Hepatocyte (in vitro differentiated cells): ENCODE results near the gene ITPKB. TPM values are rescaled to one million over a fixed set of nuclear protein-coding genes. Genes with fewer than 3 reads are reported as not detected.

Experiments
- DNase-seq: peaks from one replicate; pipeline ENCODE4 v3.0.0-alpha.2; 2016; ENCODE audit warnings: low spot score
- H2AFZ ChIP-seq: fragments of 200-600 bp; sonication (generic); 2 replicates; pipeline ENCODE4 v1.6.0; 2016; ENCODE audit warnings: antibody characterized with exemption, mild to moderate bottlenecking
- H3K27ac ChIP-seq: fragments of 200-600 bp; sonication (generic); 2 replicates; pipeline ENCODE4 v1.5.1; 2016; ENCODE audit warnings: mild to moderate bottlenecking
- H3K27me3 ChIP-seq: fragments of 200-600 bp; sonication (generic); 2 replicates; pipeline ENCODE4 v1.6.1; 2016
- H3K36me3 ChIP-seq: fragments of 200-600 bp; sonication (generic); replicated peaks from 2 replicates; pipeline ENCODE4 v1.5.1; 2016; ENCODE audit warnings: low read depth; ENCODE audit not compliant: insufficient read depth
- H3K4me1 ChIP-seq: fragments of 200-600 bp; sonication (generic); 2 replicates; pipeline ENCODE4 v1.5.1; 2016; ENCODE audit warnings: mild to moderate bottlenecking, moderate library complexity; ENCODE audit not compliant: insufficient read depth
- H3K4me2 ChIP-seq: fragments of 200-600 bp; sonication (generic); 2 replicates; pipeline ENCODE4 v1.6.0; 2016
- H3K4me3 ChIP-seq: fragments of 200-600 bp; sonication (generic); 2 replicates; pipeline ENCODE4 v1.5.1; 2016; ENCODE audit warnings: mild to moderate bottlenecking
- H3K79me2 ChIP-seq: fragments of 200-600 bp; sonication (generic); 2 replicates; pipeline ENCODE4 v1.6.0; 2017; ENCODE audit warnings: mild to moderate bottlenecking
- H3K9me2 ChIP-seq: fragments of 200-600 bp; sonication (generic); replicated peaks from 2 replicates; pipeline ENCODE4 v1.6.0; 2017; ENCODE audit warnings: mild to moderate bottlenecking; ENCODE audit not compliant: insufficient read depth
- H3K9me3 ChIP-seq: fragments of 200-600 bp; sonication (generic); 2 replicates; pipeline ENCODE4 v1.5.1; 2016; ENCODE audit warnings: low read depth, mild to moderate bottlenecking
- H4K20me1 ChIP-seq: fragments of 200-600 bp; sonication (generic); 2 replicates; pipeline ENCODE4 v1.6.0; 2016; ENCODE audit warnings: mild to moderate bottlenecking; ENCODE audit not compliant: insufficient read depth, poor library complexity, severe bottlenecking
- CTCF ChIP-seq: fragments of 200-600 bp; sonication (generic); IDR thresholded peaks from 2 replicates; pipeline ENCODE4 v1.5.1; 2016; ENCODE audit warnings: antibody characterized with exemption, mild to moderate bottlenecking; ENCODE audit not compliant: poor library complexity
- EZH2 ChIP-seq: fragments of 200-600 bp; sonication (generic); IDR thresholded peaks from 2 replicates; pipeline ENCODE4 v1.6.1; 2016; ENCODE audit warnings: antibody characterized with exemption, mild to moderate bottlenecking, borderline replicate concordance
- EZH2phosphoT487 ChIP-seq: fragments of 200-600 bp; sonication (generic); IDR thresholded peaks from one replicate; pipeline ENCODE4 v1.6.1; 2018; ENCODE audit warnings: antibody characterized with exemption, mild to moderate bottlenecking, low read depth, moderate library complexity; ENCODE audit not compliant: unreplicated experiment, severe bottlenecking
- WGBS: methylation state at CpG from one replicate; pipeline ENCODE4 v1.1.6; 2016; ENCODE audit warnings: low lambda C conversion rate; ENCODE audit errors: missing lambda C conversion rate; 5-methylcytosine and 5-hydroxymethylcytosine counted together
- polyA plus RNA-seq: library from polyadenylated mRNA; unstranded; fragments of >200 nt; fragmentation: Nextera tagmentation; extraction: Ambion mirVana; gene quantifications from 2 replicates; pipeline ENCODE4 v1.2.1, GENCODE V29; 2016
- total RNA-seq: library from RNA; depleted of rRNA; stranded (reverse); fragments of >200 nt; gene quantifications from 2 replicates; pipeline ENCODE4 v1.2.3, GENCODE V29; 2014

The ITPKB gene
- total and polyA plus RNA-seq, 2 experiments from 2014 or later, result 11.0 to 13.8 TPM

GRCh38 chr1:226781937-226782609 lies 43.0 kb upstream of the ITPKB start:
- Histone ChIP-seq H3K27me3 (no peaks in the 10 kb centered on the region), H3K27ac (no peak overlapping the region), H3K36me3 (no peaks in the 10 kb centered on the region), H2AFZ (no peak overlapping the region), H3K4me1 (no peaks in the 10 kb centered on the region), H3K9me2 (no peaks in the 10 kb centered on the region), H3K9me3 (no peaks in the 10 kb centered on the region), H3K4me3 (no peak overlapping the region), H3K79me2 (no peaks in the 10 kb centered on the region), H3K4me2 (no peak overlapping the region), H4K20me1 (no peaks in the 10 kb centered on the region)
- TF ChIP-seq EZH2phosphoT487, result no peak
- TF ChIP-seq EZH2, result no peak
- TF ChIP-seq CTCF, result no peak
- DNase-seq, result no peak
- WGBS, result 88% methylated on average over 7 of the region's 7 CpGs

- DNase-seq, result no peak
- no peak overlapping the region for H3K4me3 ChIP-seq
These were observed 40.5 kb upstream of the ITPKB start for GRCh38 chr1:226779561-226779960.

GRCh38 chr1:226778657-226779058 lies 39.6 kb upstream of the ITPKB start:
- no peaks in the 10 kb centered on the region for H3K36me3 ChIP-seq
- H3K27me3 ChIP-seq, result no peaks in the 10 kb centered on the region
- no peak overlapping the region for H3K4me3 ChIP-seq
- H3K9me3 ChIP-seq, result no peaks in the 10 kb centered on the region
- 73% methylated on average over 5 of the region's 5 CpGs for WGBS
- TF ChIP-seq EZH2phosphoT487 (no peak), EZH2 (no peak), CTCF (no peak)
- H2AFZ ChIP-seq, result no peak overlapping the region
- H3K4me1 ChIP-seq, result no peaks in the 10 kb centered on the region
- no peaks in the 10 kb centered on the region for H4K20me1 ChIP-seq
- H3K9me2 ChIP-seq, result no peaks in the 10 kb centered on the region
- no peak overlapping the region for H3K27ac ChIP-seq
- H3K79me2 ChIP-seq, result no peaks in the 10 kb centered on the region
- DNase-seq, result no peak
- H3K4me2 ChIP-seq, result no peak overlapping the region

More at GRCh38 chr1:226779561-226779960, 40.5 kb upstream of the ITPKB start:
- H2AFZ ChIP-seq, result no peak overlapping the region
- no peak overlapping the region for H3K4me2 ChIP-seq
- H3K27me3 ChIP-seq, result no peaks in the 10 kb centered on the region
- H3K27ac ChIP-seq, result no peak overlapping the region
- 91% methylated on average over 10 of the region's 10 CpGs for WGBS
- no peaks in the 10 kb centered on the region for H3K9me3 ChIP-seq
- no peaks in the 10 kb centered on the region for H3K4me1 ChIP-seq
- no peaks in the 10 kb centered on the region for H3K36me3 ChIP-seq
- no peaks in the 10 kb centered on the region for H4K20me1 ChIP-seq
- no peaks in the 10 kb centered on the region for H3K9me2 ChIP-seq
- no peaks in the 10 kb centered on the region for H3K79me2 ChIP-seq
- TF ChIP-seq EZH2phosphoT487 (no peak), CTCF (no peak), EZH2 (no peak)
